Measurements from ENCODE around the gene NOS2. TPM values are rescaled to one million over a fixed set of nuclear protein-coding genes. Genes with fewer than 3 reads are reported as not detected.
"Not testable (repeated sequence)": the region's sequence is repeated elsewhere in the genome, so short reads cannot be mapped to it uniquely, and the experiment has no call there.

Gene NOS2
- polyA plus RNA-seq (2014; cell fraction: cytosol; rRNA removed), result 0.09 and 0.10 TPM in 2 replicates
- 0.10 and 0.27 TPM in 2 replicates for polyA plus RNA-seq (2014; cell fraction: nucleus; rRNA removed)

- no peak for DNase-seq (ENCODE audit: low spot score)
Measured at GRCh38 chr17:27800522-27800921, at the start of gene NOS2. NOS2 (minus strand) TSS chr17:27800529; CDS start chr17:27798809, 1,720 bp downstream.

- no peak for DNase-seq (ENCODE audit: low spot score)
Measured at GRCh38 chr17:27849474-27850185, 49.3 kb upstream of the NOS2 start.

GRCh38 chr17:27848931-27849330 is 48.6 kb upstream of the NOS2 start:
- DNase-seq (ENCODE audit: low spot score), result no peak

- DNase-seq (ENCODE audit: low spot score), result not testable (repeated sequence)
Measured at GRCh38 chr17:27846808-27847307, 46.5 kb upstream of the NOS2 start.

- DNase-seq (ENCODE audit: low spot score), result no peak
Measured at GRCh38 chr17:27846042-27846655, 45.8 kb upstream of the NOS2 start.

GRCh38 chr17:27845264-27846041 is 45.1 kb upstream of the NOS2 start:
- no peak for DNase-seq (ENCODE audit: low spot score)

GRCh38 chr17:27840688-27841087 is 40.4 kb upstream of the NOS2 start:
- no peak for DNase-seq (ENCODE audit: low spot score)

GRCh38 chr17:27840406-27840678 is 40.0 kb upstream of the NOS2 start:
- not testable (repeated sequence) for DNase-seq (ENCODE audit: low spot score)

- DNase-seq (ENCODE audit: low spot score), result not testable (repeated sequence)
Measured at GRCh38 chr17:27839571-27840405, 39.5 kb upstream of the NOS2 start.

- not testable (repeated sequence) for DNase-seq (ENCODE audit: low spot score)
Measured at GRCh38 chr17:27838607-27839006, 38.3 kb upstream of the NOS2 start.

GRCh38 chr17:27837769-27838168 is 37.4 kb upstream of the NOS2 start:
- DNase-seq (ENCODE audit: low spot score), result not testable (repeated sequence)

GRCh38 chr17:27836651-27837050 is 36.3 kb upstream of the NOS2 start:
- DNase-seq (ENCODE audit: low spot score), result no peak

- no peak for DNase-seq (ENCODE audit: low spot score)
Measured at GRCh38 chr17:27834571-27834970, 34.2 kb upstream of the NOS2 start.

GRCh38 chr17:27832831-27833230 is 32.5 kb upstream of the NOS2 start:
- no peak for DNase-seq (ENCODE audit: low spot score)

- not testable (repeated sequence) for DNase-seq (ENCODE audit: low spot score)
Measured at GRCh38 chr17:27829888-27830287, 29.6 kb upstream of the NOS2 start.

- not testable (repeated sequence) for DNase-seq (ENCODE audit: low spot score)
Measured at GRCh38 chr17:27829143-27829711, 28.9 kb upstream of the NOS2 start.

GRCh38 chr17:27825459-27825858 is 25.1 kb upstream of the NOS2 start:
- DNase-seq (ENCODE audit: low spot score), result no peak

- no peak for DNase-seq (ENCODE audit: low spot score)
Measured at GRCh38 chr17:27824745-27825144, 24.4 kb upstream of the NOS2 start.

- no peak for DNase-seq (ENCODE audit: low spot score)
Measured at GRCh38 chr17:27824176-27824715, 23.9 kb upstream of the NOS2 start.

- not testable (repeated sequence) for DNase-seq (ENCODE audit: low spot score)
Measured at GRCh38 chr17:27822108-27822507, 21.8 kb upstream of the NOS2 start.

- no peak for DNase-seq (ENCODE audit: low spot score)
Measured at GRCh38 chr17:27821318-27821717, 21.0 kb upstream of the NOS2 start.
